IMR-90 (cell line): ENCODE data around the gene GLIPR1. TPM values are rescaled to one million over a fixed set of nuclear protein-coding genes. Genes with fewer than 3 reads are reported as not detected.
A peak's percentile ranks its signal among the peaks of the same experiment; 100 is the strongest.

Source experiments
- ATAC-seq: fragments of 200-7000 bp; cut with Tn5 transposase; 2 replicates; pipeline ENCODE4 v1.9.1; 2020; ENCODE audit warnings: low read depth, mild to moderate bottlenecking, moderate library complexity
- Bru-seq: library from RNA; stranded (reverse); fragments of 400-500 nt; gene quantifications from one replicate; lab custom pipeline; 2021; lab: Mats Ljungman, UMichigan
- BruChase-seq, 2 experiments: library from RNA; stranded (reverse); fragments of 400-500 nt; gene quantifications; one replicate each; lab custom pipeline; 2021; lab: Mats Ljungman, UMichigan
- BruUV-seq: library from RNA; stranded (reverse); fragments of 400-500 nt; replicated peaks from 2 replicates; lab custom pipeline; 2021; lab: Mats Ljungman, UMichigan
- CTCF ChIA-PET: fragments of 300-600 bp; formaldehyde crosslinking; extraction: SDS; loops from one replicate; lab custom pipeline; 2021; ENCODE audit warnings: antibody characterized with exemption; lab: Yijun Ruan, JAX
- POLR2A ChIA-PET: fragments of 300-600 bp; sonication (Branson Sonifier 250); formaldehyde crosslinking; loops from one replicate; lab custom pipeline; 2022; ENCODE audit warnings: antibody characterized with exemption; ENCODE audit not compliant: unreplicated experiment; lab: Charles Lee
- DNase-seq: peaks from one replicate; pipeline ENCODE4 v3.0.0; 2013
- H2AFZ ChIP-seq: replicated peaks from 2 replicates; pipeline ENCODE3; 2013; ENCODE audit warnings: low read length, mild to moderate bottlenecking; ENCODE audit not compliant: poor library complexity
- H2AK5ac ChIP-seq: 2 replicates; pipeline ENCODE4 v1.6.1; 2013; ENCODE audit warnings: low read depth, low read length, inconsistent platforms
- H2AK9ac ChIP-seq: replicated peaks from 2 replicates; pipeline ENCODE3; 2013; ENCODE audit warnings: mild to moderate bottlenecking, low read depth, low read length, moderate library complexity; ENCODE audit not compliant: poor library complexity
- H2BK120ac ChIP-seq: 2 replicates; pipeline ENCODE4 v1.6.1; 2013; ENCODE audit warnings: low read depth, low read length, inconsistent platforms
- H2BK15ac ChIP-seq: 3 replicates; pipeline ENCODE4 v1.6.1; 2013; ENCODE audit warnings: low read depth, low read length, inconsistent platforms
- H2BK20ac ChIP-seq: 2 replicates; pipeline ENCODE4 v1.6.1; 2013; ENCODE audit warnings: low read depth, mild to moderate bottlenecking, inconsistent platforms, low read length, moderate library complexity
- H2BK5ac ChIP-seq: 2 replicates; pipeline ENCODE4 v1.6.1; 2013; ENCODE audit warnings: mild to moderate bottlenecking, low read depth, low read length, inconsistent platforms; ENCODE audit not compliant: poor library complexity, severe bottlenecking
- H3K14ac ChIP-seq: replicated peaks from 2 replicates; pipeline ENCODE4 v1.6.1; 2013; ENCODE audit warnings: low read depth, low read length, inconsistent platforms
- H3K18ac ChIP-seq: 2 replicates; pipeline ENCODE4 v1.6.1; 2013; ENCODE audit warnings: low read depth, low read length, control low read depth
- H3K23ac ChIP-seq: 2 replicates; pipeline ENCODE4 v1.6.1; 2013; ENCODE audit warnings: low read depth, low read length, inconsistent platforms
- H3K27ac ChIP-seq: 2 replicates; pipeline ENCODE4 v1.5.1; 2013; ENCODE audit warnings: mild to moderate bottlenecking, control low read depth, low read length; ENCODE audit not compliant: insufficient read depth
- H3K27me3 ChIP-seq: 2 replicates; pipeline ENCODE4 v1.6.1; 2013; ENCODE audit warnings: low read length; ENCODE audit not compliant: control insufficient read depth, insufficient read depth
- H3K36me3 ChIP-seq: 2 replicates; pipeline ENCODE4 v1.6.1; 2013; ENCODE audit warnings: low read length, mixed read lengths; ENCODE audit not compliant: control insufficient read depth, insufficient read depth
- H3K4ac ChIP-seq: 2 replicates; pipeline ENCODE4 v1.6.1; 2013; ENCODE audit warnings: low read depth, low read length, inconsistent platforms
- H3K4me1 ChIP-seq: 2 replicates; pipeline ENCODE4 v1.6.1; 2013; ENCODE audit warnings: low read length, mixed read lengths; ENCODE audit not compliant: control insufficient read depth, insufficient read depth
- H3K4me2 ChIP-seq: 2 replicates; pipeline ENCODE4 v1.6.1; 2013; ENCODE audit warnings: low read depth, mild to moderate bottlenecking, control low read depth, low read length, moderate library complexity
- H3K4me3 ChIP-seq: 2 replicates; pipeline ENCODE4 v1.5.1; 2013; ENCODE audit warnings: low read depth, mild to moderate bottlenecking, control low read depth, low read length, moderate library complexity; ENCODE audit not compliant: insufficient read depth
- H3K56ac ChIP-seq: 2 replicates; pipeline ENCODE4 v1.6.1; 2013; ENCODE audit warnings: low read length, inconsistent platforms; ENCODE audit not compliant: insufficient read depth; ENCODE audit errors: extremely low read depth
- H3K79me1 ChIP-seq, 2 experiments: 2 replicates each; pipeline ENCODE4 v1.6.1; 2013; ENCODE audit warnings: low read length in 2 of 2, inconsistent platforms in 1 of 2, low read depth in 1 of 2
- H3K9ac ChIP-seq: 2 replicates; pipeline ENCODE4 v1.6.1; 2013; ENCODE audit warnings: low read depth, low read length, control low read depth
- H3K9me1 ChIP-seq: 2 replicates; pipeline ENCODE4 v1.6.1; 2013; ENCODE audit warnings: low read length, inconsistent platforms; ENCODE audit not compliant: insufficient read depth
- H3K9me3 ChIP-seq: 2 replicates; pipeline ENCODE4 v1.6.1; 2013; ENCODE audit warnings: low read length; ENCODE audit not compliant: control insufficient read depth, insufficient read depth
- H4K20me1 ChIP-seq: 2 replicates; pipeline ENCODE4 v1.6.1; 2013; ENCODE audit warnings: low read length, inconsistent platforms; ENCODE audit not compliant: insufficient read depth
- H4K5ac ChIP-seq: 2 replicates; pipeline ENCODE4 v1.6.1; 2013; ENCODE audit warnings: mild to moderate bottlenecking, low read depth, low read length, control low read depth
- H4K8ac ChIP-seq, 2 experiments: 2 replicates each; pipeline ENCODE4 v1.6.1; 2013; ENCODE audit warnings: low read depth in 2 of 2, low read length in 2 of 2, control low read depth in 1 of 2, inconsistent platforms in 1 of 2
- H4K91ac ChIP-seq: 2 replicates; pipeline ENCODE4 v1.6.1; 2013; ENCODE audit warnings: low read depth, low read length, inconsistent platforms; ENCODE audit not compliant: insufficient read depth
- BHLHE40 ChIP-seq: fragments of 150-350 bp; IDR thresholded peaks from 2 replicates; pipeline ENCODE4 v1.6.1; 2016; ENCODE audit warnings: mild to moderate bottlenecking, low read depth, low read length
- CEBPB ChIP-seq: IDR thresholded peaks from 2 replicates; pipeline ENCODE4 v1.6.1; 2012; ENCODE audit warnings: low read depth, low read length, improper control_type of control experiment
- CHD1 ChIP-seq: IDR thresholded peaks from 2 replicates; pipeline ENCODE4 v1.6.1; 2012; ENCODE audit warnings: low read depth, low read length, improper control_type of control experiment
- CTCF ChIP-seq: conservative IDR thresholded peaks from 2 replicates; pipeline ENCODE4 v1.5.1; 2012; ENCODE audit warnings: mild to moderate bottlenecking, low read depth, low read length, improper control_type of control experiment
- FOS ChIP-seq: fragments of 150-350 bp; IDR thresholded peaks from 2 replicates; pipeline ENCODE4 v1.6.1; 2016; ENCODE audit warnings: low read depth, low read length
- MAZ ChIP-seq: IDR thresholded peaks from 2 replicates; pipeline ENCODE4 v1.6.1; 2012; ENCODE audit warnings: low read depth, mild to moderate bottlenecking, low read length, improper control_type of control experiment, moderate library complexity, borderline replicate concordance
- MXI1 ChIP-seq: IDR thresholded peaks from 2 replicates; pipeline ENCODE4 v1.6.1; 2012; ENCODE audit warnings: low read depth, mild to moderate bottlenecking, low read length, moderate library complexity, borderline replicate concordance
- NFE2L2 ChIP-seq: fragments of 150-350 bp; IDR thresholded peaks from 2 replicates; pipeline ENCODE4 v1.6.1; 2016; ENCODE audit warnings: low read depth, mild to moderate bottlenecking, low read length
- POLR2A ChIP-seq: IDR thresholded peaks from 2 replicates; pipeline ENCODE4 v1.6.1; 2012; ENCODE audit warnings: mild to moderate bottlenecking, low read depth, low read length
- RCOR1 ChIP-seq: IDR thresholded peaks from 2 replicates; pipeline ENCODE4 v1.6.1; 2012; ENCODE audit warnings: mild to moderate bottlenecking, low read length, improper control_type of control experiment; ENCODE audit not compliant: insufficient replicate concordance
- RFX5 ChIP-seq: IDR thresholded peaks from 2 replicates; pipeline ENCODE4 v1.8.0; 2012; ENCODE audit warnings: low read depth, mild to moderate bottlenecking, low read length, moderate library complexity
- SMC3 ChIP-seq: fragments of 150-350 bp; IDR thresholded peaks from 2 replicates; pipeline ENCODE4 v1.6.1; 2016; ENCODE audit warnings: low read depth, mild to moderate bottlenecking, antibody characterized with exemption, low read length, moderate library complexity
- USF2 ChIP-seq: fragments of 150-350 bp; IDR thresholded peaks from 2 replicates; pipeline ENCODE4 v1.6.1; 2017; ENCODE audit warnings: mild to moderate bottlenecking, antibody characterized with exemption, low read length, low read depth
- WGBS, 2 experiments: methylation state at CpG; one replicate each; pipeline versions ENCODE4 v1.1.5 to v1.1.7; 2013; ENCODE audit warnings: missing lambda C conversion rate in 2 of 2; ENCODE audit not compliant: insufficient read length in 1 of 2; ENCODE audit errors: extremely low coverage in 2 of 2; 5-methylcytosine and 5-hydroxymethylcytosine counted together
- dilution Hi-C: fragments of 300-500 bp; cut with HindIII; formaldehyde crosslinking; loops from one replicate; pipeline ENCODE4 v1.14.3; 2018; ENCODE audit warnings: low sequenced_read_pairs; ENCODE audit not compliant: unreplicated experiment
- in situ Hi-C: fragments of 300-500 bp; cut with MboI; formaldehyde crosslinking; loops from 3 replicates; pipeline ENCODE4 v1.14.3; 2019; ENCODE audit warnings: low sequenced_read_pairs, inconsistent platforms, mixed read lengths
- intact Hi-C: fragments of 100-400 bp; cut with micrococcal nuclease; formaldehyde crosslinking; loops from 2 replicates; pipeline ENCODE4 v1.10.0; 2022
- long read RNA-seq: library from polyadenylated mRNA; unstranded; transcript quantifications from one replicate; pipeline ENCODE4 v2.0.0, GENCODE V29; 2021; ENCODE audit not compliant: unreplicated experiment
- polyA plus RNA-seq, 3 experiments: library from polyadenylated mRNA; depleted of rRNA; stranded (reverse); fragments of >200 nt; gene quantifications; 2 replicates each; pipeline ENCODE4 v1.2.3, GENCODE V29; 2012; ENCODE audit warnings: low replicate concordance in 1 of 3
- total RNA-seq: library from RNA; depleted of rRNA; stranded (reverse); fragments of >200 nt; gene quantifications from 2 replicates; pipeline ENCODE4 v1.2.3, GENCODE V29; 2012; rRNA removed

Gene GLIPR1
- 244 and 327 TPM in 2 replicates for total RNA-seq
- polyA plus RNA-seq (2012; rRNA removed), result 268 and 322 TPM in 2 replicates
- polyA plus RNA-seq (2012; cell fraction: cytosol; rRNA removed), result 108 and 182 TPM in 2 replicates
- 55.5 and 273 TPM in 2 replicates for polyA plus RNA-seq (2012; cell fraction: nucleus; rRNA removed; ENCODE audit: low replicate concordance)
- Bru-seq, nascent RNA, result percentile 99 among the genes with signal in this experiment
- percentile 88 among the genes with signal in this experiment for BruChase-seq, experiment 1, labeled RNA remaining after a 6-hour chase
- percentile 83 among the genes with signal in this experiment for BruChase-seq, experiment 2, labeled RNA remaining after a 2-hour chase
- long read RNA-seq, full-length matches to known transcripts, result 50 of 66 reads
- long read RNA-seq, partial matches to known transcripts, result 7 of 66 reads
- long read RNA-seq, other reads (novel, unspliced or antisense), result 9 of 66 reads

GRCh38 chr12:75480469-75480949, at the start of gene GLIPR1:
TSS of gene GLIPR1 (plus strand) at chr12:75480755. CDS start at chr12:75480881, 126 bp downstream.
- peak within 1 kb of the TSS; percentile 55 for H2AFZ ChIP-seq
- peak within 1 kb of the TSS; percentile 75 for H2AK9ac ChIP-seq
- H3K9ac ChIP-seq, result peak within 1 kb of the TSS; percentile 70
- ChIA-PET CTCF (interaction anchor here (1.0 to 1.5 kb wide), 2 partner anchors 10 to 44 kb away, joined by 3 to 4 read pairs; no protein-coding TSS in a partner anchor), POLR2A (interaction anchor here (0.7 to 0.8 kb wide), 2 partner anchors 88 to 717 kb away, joined by 3 to 5 read pairs; no protein-coding TSS in a partner anchor)
- ATAC-seq, result peak; percentile 91
- H4K91ac ChIP-seq, result peak within 1 kb of the TSS; percentile 82
- H2BK120ac ChIP-seq, result peak within 1 kb of the TSS; percentile 92
- no peaks in the 10 kb centered on the region for H3K9me1 ChIP-seq
- peaks cover 3% of the 10 kb centered on the region; the same call in 1 of the 2 replicates for H3K36me3 ChIP-seq
- intact Hi-C loops (loop anchor here (1.0 to 10.0 kb wide), 7 partner anchors 36 to 946 kb away; partner anchors contain the start of genes ATXN7L3B, CAPS2, GLIPR1L1 and GLIPR1L2), in situ Hi-C loops (loop anchor here (10.0 kb wide), 1 partner anchor 96 kb away; no protein-coding TSS in a partner anchor), dilution Hi-C loops (no loop called here)
- H3K79me1 ChIP-seq, result peaks cover 9 to 18% of the 10 kb centered on the region in 2 experiments; a peak in 3 of 4 replicates
- H4K20me1 ChIP-seq, result no peaks in the 10 kb centered on the region
- peak; percentile 99 for DNase-seq
- H3K23ac ChIP-seq, result peak within 1 kb of the TSS; percentile 71
- H2BK15ac ChIP-seq, result peak within 1 kb of the TSS; percentile 84
- BruUV-seq, result no TSS peak
- no peaks in the 10 kb centered on the region for H3K9me3 ChIP-seq
- H3K4me1 ChIP-seq, result peaks cover 15% of the 10 kb centered on the region
- H3K27me3 ChIP-seq, result no peaks in the 10 kb centered on the region
- H3K14ac ChIP-seq, result peak within 1 kb of the TSS; percentile 77
- H3K4me3 ChIP-seq, result peak within 1 kb of the TSS; percentile 66
- peak within 1 kb of the TSS; percentile 88 for H3K4ac ChIP-seq
- peak within 1 kb of the TSS; percentile 94 for H3K27ac ChIP-seq
- H4K8ac ChIP-seq, result peak within 1 kb of the TSS; percentile 76 to 93
- H2AK5ac ChIP-seq, result peak within 1 kb of the TSS; percentile 81
- WGBS, 2 experiments, result 3% methylated on average over 4 of the region's 8 CpGs; no CpG with 5 or more reads in 1 of the 2 experiments
- peak within 1 kb of the TSS; percentile 96 for H2BK20ac ChIP-seq
- peak within 1 kb of the TSS; percentile 98 for H3K4me2 ChIP-seq
- H4K5ac ChIP-seq, result peak within 1 kb of the TSS; percentile 89
- H2BK5ac ChIP-seq, result peak within 1 kb of the TSS; percentile 97
- H3K18ac ChIP-seq, result peak within 1 kb of the TSS; percentile 96
- peak within 1 kb of the TSS; percentile 87 for H3K56ac ChIP-seq
- TF ChIP-seq MAZ, result peak; percentile 47; the same call in 1 of the 2 replicates
- TF ChIP-seq MXI1, result peak; percentile 83
- TF ChIP-seq SMC3, result no peak
- 0 out of 2 replicates have a peak, but pooled peaks have one; percentile 76 for TF ChIP-seq CHD1
- no peak for TF ChIP-seq USF2
- peak; percentile 38; the same call in 1 of the 2 replicates for TF ChIP-seq BHLHE40
- TF ChIP-seq NFE2L2, result peak; percentile 66; the same call in 1 of the 2 replicates
- 0 out of 2 replicates have a peak, but pooled peaks have one; percentile 42 for TF ChIP-seq FOS
- TF ChIP-seq POLR2A, result peak; percentile 98
- peak; percentile 97 for TF ChIP-seq CEBPB
- no peak for TF ChIP-seq RCOR1
- no peak for TF ChIP-seq RFX5
- no peak for TF ChIP-seq CTCF
